ENCODE measurements around the gene LCK.

LCK gene

GRCh38 chr1:32334864-32335534, 83.9 kb downstream of the LCK start (continued):
- TF ChIP-seq, protein P1, sequence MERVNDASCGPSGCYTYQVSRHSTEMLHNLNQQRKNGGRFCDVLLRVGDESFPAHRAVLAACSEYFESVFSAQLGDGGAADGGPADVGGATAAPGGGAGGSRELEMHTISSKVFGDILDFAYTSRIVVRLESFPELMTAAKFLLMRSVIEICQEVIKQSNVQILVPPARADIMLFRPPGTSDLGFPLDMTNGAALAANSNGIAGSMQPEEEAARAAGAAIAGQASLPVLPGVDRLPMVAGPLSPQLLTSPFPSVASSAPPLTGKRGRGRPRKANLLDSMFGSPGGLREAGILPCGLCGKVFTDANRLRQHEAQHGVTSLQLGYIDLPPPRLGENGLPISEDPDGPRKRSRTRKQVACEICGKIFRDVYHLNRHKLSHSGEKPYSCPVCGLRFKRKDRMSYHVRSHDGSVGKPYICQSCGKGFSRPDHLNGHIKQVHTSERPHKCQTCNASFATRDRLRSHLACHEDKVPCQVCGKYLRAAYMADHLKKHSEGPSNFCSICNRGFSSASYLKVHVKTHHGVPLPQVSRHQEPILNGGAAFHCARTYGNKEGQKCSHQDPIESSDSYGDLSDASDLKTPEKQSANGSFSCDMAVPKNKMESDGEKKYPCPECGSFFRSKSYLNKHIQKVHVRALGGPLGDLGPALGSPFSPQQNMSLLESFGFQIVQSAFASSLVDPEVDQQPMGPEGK (tag by site-specific recombination; IDR thresholded peaks at IDR 0.05): peak; percentile 91
- TF ChIP-seq ZNF133 (tag by site-specific recombination; IDR thresholded peaks at IDR 0.05) (no peak), ZNF561 (tag by site-specific recombination; IDR thresholded peaks at IDR 0.05; ENCODE audit: borderline replicate concordance) (peak; percentile 74)

DNA sequence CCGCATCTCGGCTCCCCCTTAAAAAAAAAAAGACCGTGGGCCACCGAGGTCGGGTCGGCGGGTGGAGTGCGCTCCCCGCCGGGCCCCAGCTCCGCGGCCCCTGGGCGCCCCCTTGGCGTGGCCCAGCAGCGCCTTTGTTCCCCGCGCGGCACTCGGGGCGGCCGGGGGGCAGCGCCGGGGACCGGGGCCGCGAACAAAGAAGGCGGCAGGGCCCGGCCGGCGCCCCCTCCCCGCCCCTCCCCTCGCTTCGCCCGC, 84.4 kb downstream of the LCK start:
- peaks cover 0 to 46% of the 10 kb centered on the region in 2 experiments; a peak in 1 of 3 replicates for H3K36me3 ChIP-seq (ENCODE audit: control insufficient read depth in 2 of 2, insufficient read depth in 1 of 2, low read length in 2 of 2)
- TF ChIP-seq ZSCAN16 (tag by site-specific recombination; IDR thresholded peaks at IDR 0.05) (no peak), ZBTB17 (tag by site-specific recombination; IDR thresholded peaks at IDR 0.05) (no peak), ZNF707 (tag by site-specific recombination; IDR thresholded peaks at IDR 0.05) (no peak), ZNF433 (tag by site-specific recombination; IDR thresholded peaks at IDR 0.05; ENCODE audit: low read depth) (no peak), ZNF777 (tag by site-specific recombination; IDR thresholded peaks at IDR 0.05; ENCODE audit: borderline replicate concordance) (no peak), ZBTB20 (tag by site-specific recombination; IDR thresholded peaks at IDR 0.05) (no peak), YY2 (tag by site-specific recombination; IDR thresholded peaks at IDR 0.05) (no peak), ZNF830 (tag by site-specific recombination; IDR thresholded peaks at IDR 0.05; ENCODE audit: low read depth) (no peak), ZNF488 (tag by site-specific recombination; IDR thresholded peaks at IDR 0.05) (no peak), ZNF626 (tag by site-specific recombination; IDR thresholded peaks at IDR 0.05) (no peak), FEZF1 (tag by site-specific recombination; IDR thresholded peaks at IDR 0.05) (no peak), ZNF558 (tag by site-specific recombination; IDR thresholded peaks at IDR 0.05) (no peak), BCL11A (tag by site-specific recombination; IDR thresholded peaks at IDR 0.05; ENCODE audit: low read depth) (no peak), ZEB2 (tag by site-specific recombination; IDR thresholded peaks at IDR 0.05) (no peak), ZBTB48 (tag by site-specific recombination; IDR thresholded peaks at IDR 0.05) (no peak), GLI4 (tag by site-specific recombination; IDR thresholded peaks at IDR 0.05) (no peak), ZBTB7A (tag by site-specific recombination; IDR thresholded peaks at IDR 0.05; ENCODE audit: low read depth) (no peak)
- TF ChIP-seq, protein P2, sequence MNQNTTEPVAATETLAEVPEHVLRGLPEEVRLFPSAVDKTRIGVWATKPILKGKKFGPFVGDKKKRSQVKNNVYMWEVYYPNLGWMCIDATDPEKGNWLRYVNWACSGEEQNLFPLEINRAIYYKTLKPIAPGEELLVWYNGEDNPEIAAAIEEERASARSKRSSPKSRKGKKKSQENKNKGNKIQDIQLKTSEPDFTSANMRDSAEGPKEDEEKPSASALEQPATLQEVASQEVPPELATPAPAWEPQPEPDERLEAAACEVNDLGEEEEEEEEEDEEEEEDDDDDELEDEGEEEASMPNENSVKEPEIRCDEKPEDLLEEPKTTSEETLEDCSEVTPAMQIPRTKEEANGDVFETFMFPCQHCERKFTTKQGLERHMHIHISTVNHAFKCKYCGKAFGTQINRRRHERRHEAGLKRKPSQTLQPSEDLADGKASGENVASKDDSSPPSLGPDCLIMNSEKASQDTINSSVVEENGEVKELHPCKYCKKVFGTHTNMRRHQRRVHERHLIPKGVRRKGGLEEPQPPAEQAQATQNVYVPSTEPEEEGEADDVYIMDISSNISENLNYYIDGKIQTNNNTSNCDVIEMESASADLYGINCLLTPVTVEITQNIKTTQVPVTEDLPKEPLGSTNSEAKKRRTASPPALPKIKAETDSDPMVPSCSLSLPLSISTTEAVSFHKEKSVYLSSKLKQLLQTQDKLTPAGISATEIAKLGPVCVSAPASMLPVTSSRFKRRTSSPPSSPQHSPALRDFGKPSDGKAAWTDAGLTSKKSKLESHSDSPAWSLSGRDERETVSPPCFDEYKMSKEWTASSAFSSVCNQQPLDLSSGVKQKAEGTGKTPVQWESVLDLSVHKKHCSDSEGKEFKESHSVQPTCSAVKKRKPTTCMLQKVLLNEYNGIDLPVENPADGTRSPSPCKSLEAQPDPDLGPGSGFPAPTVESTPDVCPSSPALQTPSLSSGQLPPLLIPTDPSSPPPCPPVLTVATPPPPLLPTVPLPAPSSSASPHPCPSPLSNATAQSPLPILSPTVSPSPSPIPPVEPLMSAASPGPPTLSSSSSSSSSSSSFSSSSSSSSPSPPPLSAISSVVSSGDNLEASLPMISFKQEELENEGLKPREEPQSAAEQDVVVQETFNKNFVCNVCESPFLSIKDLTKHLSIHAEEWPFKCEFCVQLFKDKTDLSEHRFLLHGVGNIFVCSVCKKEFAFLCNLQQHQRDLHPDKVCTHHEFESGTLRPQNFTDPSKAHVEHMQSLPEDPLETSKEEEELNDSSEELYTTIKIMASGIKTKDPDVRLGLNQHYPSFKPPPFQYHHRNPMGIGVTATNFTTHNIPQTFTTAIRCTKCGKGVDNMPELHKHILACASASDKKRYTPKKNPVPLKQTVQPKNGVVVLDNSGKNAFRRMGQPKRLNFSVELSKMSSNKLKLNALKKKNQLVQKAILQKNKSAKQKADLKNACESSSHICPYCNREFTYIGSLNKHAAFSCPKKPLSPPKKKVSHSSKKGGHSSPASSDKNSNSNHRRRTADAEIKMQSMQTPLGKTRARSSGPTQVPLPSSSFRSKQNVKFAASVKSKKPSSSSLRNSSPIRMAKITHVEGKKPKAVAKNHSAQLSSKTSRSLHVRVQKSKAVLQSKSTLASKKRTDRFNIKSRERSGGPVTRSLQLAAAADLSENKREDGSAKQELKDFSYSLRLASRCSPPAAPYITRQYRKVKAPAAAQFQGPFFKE (tag by site-specific recombination; IDR thresholded peaks at IDR 0.05; ENCODE audit: borderline replicate concordance): no peak
- no peaks in the 10 kb centered on the region for H3K4me1 ChIP-seq (ENCODE audit: control insufficient read depth, insufficient read depth, low read length)
- POLR2A ChIA-PET: interaction anchor here (0.5 to 5.8 kb wide), 29 partner anchors 7 to 546 kb away, joined by 3 to 100 read pairs (median 5); partner anchors contain the start of genes BSDC1, CCDC28B, FAM229A and HDAC1
- H3K27ac ChIP-seq (ENCODE audit: extremely low read depth, low read depth, low read length): peak overlapping the region; percentile 76; the same call in 1 of the 2 replicates
- H3K4me3 ChIP-seq (ENCODE audit: low read depth, low read length): peak overlapping the region; percentile 84
- no peaks in the 10 kb centered on the region for H3K9me3 ChIP-seq (ENCODE audit: control insufficient read depth, insufficient read depth, low read depth, low read length)
- CTCF ChIA-PET: interaction anchor here (0.7 to 1.3 kb wide), 2 partner anchors 87 to 120 kb away, joined by 3 to 4 read pairs; no protein-coding TSS in a partner anchor
